ENCODE data around the gene FLOT1. TPM values are rescaled to one million over a fixed set of nuclear protein-coding genes. Genes with fewer than 3 reads are reported as not detected.

FLOT1 gene
- total RNA-seq, 1 experiment from 2014 or later, result 116 TPM

DNA sequence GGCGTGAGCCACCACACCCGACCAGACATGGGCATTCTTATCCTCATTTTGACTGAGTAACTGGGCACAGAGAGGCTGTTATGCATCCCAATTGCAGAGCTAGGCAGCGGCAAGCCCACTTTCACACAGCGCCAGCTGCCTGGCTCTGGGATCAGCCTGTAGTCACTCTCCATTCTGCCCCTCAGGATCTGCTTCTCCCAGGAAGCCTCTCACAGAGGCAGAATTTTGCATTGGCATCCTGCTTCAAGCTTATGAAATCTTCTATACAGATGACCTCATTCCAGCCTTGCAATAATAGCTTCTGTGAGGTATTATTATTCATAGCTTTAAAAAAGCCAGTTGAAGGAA, 38.9 kb upstream of the FLOT1 start:
- DNase-seq (ENCODE audit: low spot score), result no peak
- H3K36me3 ChIP-seq (ENCODE audit: insufficient read depth, low read length, poor library complexity, severe bottlenecking), result no peaks in the 10 kb centered on the region
- no peaks in the 10 kb centered on the region for H3K27me3 ChIP-seq (replicated peaks; ENCODE audit: insufficient read depth, low read depth, low read length, poor library complexity)
- ChIA-PET POLR2A (ENCODE audit: low non-redundant PET) (no interaction called here), CTCF (interaction anchor here (0.6 to 1.3 kb wide), 4 partner anchors 48 to 306 kb away, joined by 3 to 4 read pairs (median 3); no protein-coding TSS in a partner anchor)
- intact Hi-C loops (cut with micrococcal nuclease; ENCODE audit: unreplicated experiment), result loop anchor here (2.0 kb wide), 1 partner anchor 37 kb away; the partner anchor contains the start of gene IER3
- TF ChIP-seq, protein P1, sequence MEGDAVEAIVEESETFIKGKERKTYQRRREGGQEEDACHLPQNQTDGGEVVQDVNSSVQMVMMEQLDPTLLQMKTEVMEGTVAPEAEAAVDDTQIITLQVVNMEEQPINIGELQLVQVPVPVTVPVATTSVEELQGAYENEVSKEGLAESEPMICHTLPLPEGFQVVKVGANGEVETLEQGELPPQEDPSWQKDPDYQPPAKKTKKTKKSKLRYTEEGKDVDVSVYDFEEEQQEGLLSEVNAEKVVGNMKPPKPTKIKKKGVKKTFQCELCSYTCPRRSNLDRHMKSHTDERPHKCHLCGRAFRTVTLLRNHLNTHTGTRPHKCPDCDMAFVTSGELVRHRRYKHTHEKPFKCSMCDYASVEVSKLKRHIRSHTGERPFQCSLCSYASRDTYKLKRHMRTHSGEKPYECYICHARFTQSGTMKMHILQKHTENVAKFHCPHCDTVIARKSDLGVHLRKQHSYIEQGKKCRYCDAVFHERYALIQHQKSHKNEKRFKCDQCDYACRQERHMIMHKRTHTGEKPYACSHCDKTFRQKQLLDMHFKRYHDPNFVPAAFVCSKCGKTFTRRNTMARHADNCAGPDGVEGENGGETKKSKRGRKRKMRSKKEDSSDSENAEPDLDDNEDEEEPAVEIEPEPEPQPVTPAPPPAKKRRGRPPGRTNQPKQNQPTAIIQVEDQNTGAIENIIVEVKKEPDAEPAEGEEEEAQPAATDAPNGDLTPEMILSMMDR (conservative IDR thresholded peaks at IDR 0.05; ENCODE audit: low read depth, low read length), result no peak
- TF ChIP-seq EZH2 (IDR thresholded peaks at IDR 0.05; ENCODE audit: borderline replicate concordance, low read depth, low read length, poor library complexity, severe bottlenecking), result no peak
- peak overlapping the region; percentile 24 for H3K4me3 ChIP-seq (ENCODE audit: low read depth, low read length, poor library complexity, severe bottlenecking)
- H3K9me3 ChIP-seq (ENCODE audit: low read depth, low read length, poor library complexity, severe bottlenecking), result no peaks in the 10 kb centered on the region
- TSS peak; percentile 95 for BruUV-seq (replicated peaks)
- H3K27ac ChIP-seq (ENCODE audit: low read depth, low read length, poor library complexity, severe bottlenecking), result peak overlapping the region; percentile 89
- H3K4me1 ChIP-seq (ENCODE audit: insufficient read depth, low read length, poor library complexity, severe bottlenecking), result peaks cover 44% of the 10 kb centered on the region

DNA sequence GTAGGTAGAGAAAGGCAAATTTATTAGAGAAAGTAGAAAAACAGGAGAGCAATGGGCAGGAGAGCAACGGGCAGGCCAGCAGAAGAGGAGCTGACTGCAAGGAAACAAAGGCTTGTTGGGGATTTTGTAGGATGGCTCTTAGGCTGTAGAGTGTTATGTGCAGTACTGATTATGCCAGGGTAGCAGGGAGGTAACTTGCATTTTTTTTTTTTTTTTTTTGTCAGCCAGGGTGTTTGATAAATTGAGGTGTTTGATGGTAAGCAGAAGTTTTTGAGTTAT, 38.1 kb upstream of the FLOT1 start:
- Histone ChIP-seq H3K27me3 (replicated peaks; ENCODE audit: insufficient read depth, low read depth, low read length, poor library complexity) (no peaks in the 10 kb centered on the region), H3K27ac (ENCODE audit: low read depth, low read length, poor library complexity, severe bottlenecking) (peak overlapping the region; percentile 89), H3K4me1 (ENCODE audit: insufficient read depth, low read length, poor library complexity, severe bottlenecking) (peaks cover 44% of the 10 kb centered on the region), H3K4me3 (ENCODE audit: low read depth, low read length, poor library complexity, severe bottlenecking) (no peak overlapping the region), H3K9me3 (ENCODE audit: low read depth, low read length, poor library complexity, severe bottlenecking) (no peaks in the 10 kb centered on the region), H3K36me3 (ENCODE audit: insufficient read depth, low read length, poor library complexity, severe bottlenecking) (no peaks in the 10 kb centered on the region)
- ChIA-PET POLR2A (ENCODE audit: low non-redundant PET) (no interaction called here), CTCF (no interaction called here)
- BruUV-seq (replicated peaks), result no TSS peak
- TF ChIP-seq EZH2 (IDR thresholded peaks at IDR 0.05; ENCODE audit: borderline replicate concordance, low read depth, low read length, poor library complexity, severe bottlenecking), result no peak
- TF ChIP-seq, protein P1 (conservative IDR thresholded peaks at IDR 0.05; ENCODE audit: low read depth, low read length), result no peak
- no peak for DNase-seq (ENCODE audit: low spot score)
- intact Hi-C loops (cut with micrococcal nuclease; ENCODE audit: unreplicated experiment), result loop anchor here (2.0 kb wide), 1 partner anchor 36 kb away; the partner anchor contains the start of gene IER3

DNA sequence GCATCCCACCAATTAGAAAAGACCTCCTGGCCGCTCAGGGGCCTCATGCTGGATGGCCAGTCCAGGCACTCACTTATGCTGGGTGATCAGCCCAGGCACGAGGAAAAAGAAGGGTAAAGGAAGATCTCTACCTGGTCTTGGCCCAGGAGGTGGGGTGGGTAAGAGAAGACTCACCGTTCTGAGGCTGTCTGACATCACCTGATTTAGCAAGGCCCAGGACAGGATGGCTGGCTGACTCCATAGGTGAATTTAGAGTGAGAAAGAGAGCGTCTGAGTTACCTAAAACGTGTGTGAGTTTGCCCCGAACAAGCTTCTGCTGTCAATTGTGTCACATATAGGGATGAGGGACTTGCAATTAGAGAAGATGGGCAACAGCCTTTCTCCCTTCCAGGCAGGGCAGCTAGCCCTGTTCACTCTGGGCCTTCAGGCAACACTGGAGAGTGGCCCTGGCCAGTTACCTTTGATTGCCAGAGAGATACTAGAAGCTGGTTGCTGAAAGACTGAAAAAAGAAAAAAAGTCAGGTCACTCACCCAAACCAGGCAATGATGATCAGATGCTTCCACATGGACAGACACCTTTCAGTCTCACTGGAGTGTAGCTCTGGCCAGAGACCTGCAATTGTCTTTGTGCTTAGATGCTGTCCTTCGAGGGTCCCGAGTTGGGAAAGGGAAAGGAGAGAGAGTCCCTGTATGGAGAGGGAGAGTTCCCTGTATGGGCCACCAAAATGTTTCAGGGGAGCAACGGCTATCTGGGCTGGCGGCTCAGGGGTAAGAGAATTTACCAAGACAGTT, 37.6 kb upstream of the FLOT1 start:
- DNase-seq (ENCODE audit: low spot score), result no peak
- Histone ChIP-seq H3K4me3 (ENCODE audit: low read depth, low read length, poor library complexity, severe bottlenecking) (no peak overlapping the region), H3K9me3 (ENCODE audit: low read depth, low read length, poor library complexity, severe bottlenecking) (no peaks in the 10 kb centered on the region), H3K27ac (ENCODE audit: low read depth, low read length, poor library complexity, severe bottlenecking) (peak overlapping the region; percentile 65), H3K27me3 (replicated peaks; ENCODE audit: insufficient read depth, low read depth, low read length, poor library complexity) (no peaks in the 10 kb centered on the region), H3K4me1 (ENCODE audit: insufficient read depth, low read length, poor library complexity, severe bottlenecking) (peaks cover 44% of the 10 kb centered on the region), H3K36me3 (ENCODE audit: insufficient read depth, low read length, poor library complexity, severe bottlenecking) (no peaks in the 10 kb centered on the region)
- intact Hi-C loops (cut with micrococcal nuclease; ENCODE audit: unreplicated experiment), result loop anchor here (2.0 kb wide), 1 partner anchor 35 kb away; the partner anchor contains the start of gene IER3
- CTCF ChIA-PET, result no interaction called here
- POLR2A ChIA-PET (ENCODE audit: low non-redundant PET), result interaction anchor here (0.7 kb wide), 1 partner anchor 11 kb away, joined by 3 read pairs; no protein-coding TSS in a partner anchor
- no peak for TF ChIP-seq EZH2 (IDR thresholded peaks at IDR 0.05; ENCODE audit: borderline replicate concordance, low read depth, low read length, poor library complexity, severe bottlenecking)
- TF ChIP-seq, protein P1 (conservative IDR thresholded peaks at IDR 0.05; ENCODE audit: low read depth, low read length), result no peak
- BruUV-seq (replicated peaks), result no TSS peak
